NOMO-1 (cell line): ENCODE data around the gene CWH43.
"Not testable (repeated sequence)": the region's sequence is repeated elsewhere in the genome, so short reads cannot be mapped to it uniquely, and the experiment has no call there.

Experiments used
- DNase-seq, 2 experiments: peaks; one replicate each; lab custom pipeline; 2025; ENCODE audit not compliant: unreplicated experiment in 2 of 2; lab: John Stamatoyannopoulos, UW

CWH43 gene

DNA sequence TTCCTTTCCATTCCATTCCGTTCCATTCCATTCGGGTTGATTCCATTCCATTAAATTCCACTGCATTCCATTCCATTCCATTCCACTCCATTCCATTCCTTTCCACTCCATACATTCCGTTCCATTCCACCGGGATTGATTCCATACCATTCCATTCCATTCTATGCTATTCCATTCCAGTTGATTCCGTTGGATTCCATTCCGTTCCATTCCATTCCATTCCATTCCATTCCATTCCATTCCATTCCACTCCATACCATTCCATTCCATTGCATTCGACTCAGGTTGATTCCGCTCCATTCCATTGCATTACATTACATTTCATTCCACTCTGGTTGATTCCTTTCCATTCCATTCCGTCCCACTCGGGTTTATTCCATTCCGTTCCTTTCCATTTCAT is 110.1 kb downstream of the CWH43 start:
- not testable (repeated sequence) for DNase-seq

DNA sequence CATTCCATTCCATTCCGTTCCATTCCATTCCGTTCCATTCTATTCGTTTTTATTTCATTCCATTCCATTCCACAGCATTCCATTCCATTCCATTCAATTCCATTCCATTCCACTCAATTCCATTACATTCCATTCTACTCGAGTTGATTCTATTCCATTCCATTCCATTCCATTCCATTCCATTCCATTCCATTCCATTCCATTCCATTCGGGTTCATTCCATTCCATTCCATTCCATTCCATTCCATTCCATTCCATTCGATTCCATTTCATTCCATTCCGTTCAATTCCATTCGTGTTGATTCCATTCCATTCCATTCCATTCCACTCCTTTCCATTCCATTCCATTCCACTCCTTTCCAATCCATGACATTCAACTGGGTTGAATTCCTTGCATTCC is 110.6 kb downstream of the CWH43 start:
- not testable (repeated sequence) for DNase-seq

DNA sequence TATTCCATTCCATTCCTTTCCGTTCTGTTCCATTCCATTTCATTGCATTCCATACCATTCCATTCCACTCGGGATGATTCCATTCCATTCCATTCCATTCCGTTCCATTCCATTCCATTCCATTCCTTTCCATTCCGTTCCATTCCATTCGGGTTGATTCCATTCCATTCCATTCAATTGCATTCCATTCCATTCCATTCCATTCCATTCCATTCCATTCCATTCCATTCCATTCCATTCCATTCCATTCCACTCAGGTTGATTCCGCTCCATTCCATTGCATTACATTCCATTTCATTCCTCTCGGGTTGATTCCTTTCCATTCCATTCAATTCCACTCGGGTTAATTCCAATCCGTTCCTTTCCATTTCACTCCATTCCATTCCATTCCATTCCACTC is 111.0 kb downstream of the CWH43 start:
- DNase-seq = not testable (repeated sequence)

DNA sequence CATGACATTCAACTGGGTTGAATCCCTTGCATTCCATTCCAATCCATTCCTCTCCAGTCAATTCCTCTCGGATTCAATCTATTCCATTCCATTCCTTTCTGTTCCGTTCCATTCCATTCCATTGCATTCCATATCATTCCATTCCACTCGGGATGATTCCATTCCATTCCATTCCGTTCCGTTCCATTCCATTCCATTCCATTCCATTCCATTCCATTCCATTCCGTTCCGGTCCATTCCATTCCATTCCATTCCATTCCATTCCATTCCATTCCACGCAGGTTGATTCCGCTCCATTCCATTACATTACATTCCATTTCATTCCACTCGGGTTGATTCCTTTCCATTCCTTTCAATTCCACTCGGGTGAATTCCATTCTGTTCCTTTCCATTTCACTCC is 111.4 kb downstream of the CWH43 start:
- DNase-seq = not testable (repeated sequence)

DNA sequence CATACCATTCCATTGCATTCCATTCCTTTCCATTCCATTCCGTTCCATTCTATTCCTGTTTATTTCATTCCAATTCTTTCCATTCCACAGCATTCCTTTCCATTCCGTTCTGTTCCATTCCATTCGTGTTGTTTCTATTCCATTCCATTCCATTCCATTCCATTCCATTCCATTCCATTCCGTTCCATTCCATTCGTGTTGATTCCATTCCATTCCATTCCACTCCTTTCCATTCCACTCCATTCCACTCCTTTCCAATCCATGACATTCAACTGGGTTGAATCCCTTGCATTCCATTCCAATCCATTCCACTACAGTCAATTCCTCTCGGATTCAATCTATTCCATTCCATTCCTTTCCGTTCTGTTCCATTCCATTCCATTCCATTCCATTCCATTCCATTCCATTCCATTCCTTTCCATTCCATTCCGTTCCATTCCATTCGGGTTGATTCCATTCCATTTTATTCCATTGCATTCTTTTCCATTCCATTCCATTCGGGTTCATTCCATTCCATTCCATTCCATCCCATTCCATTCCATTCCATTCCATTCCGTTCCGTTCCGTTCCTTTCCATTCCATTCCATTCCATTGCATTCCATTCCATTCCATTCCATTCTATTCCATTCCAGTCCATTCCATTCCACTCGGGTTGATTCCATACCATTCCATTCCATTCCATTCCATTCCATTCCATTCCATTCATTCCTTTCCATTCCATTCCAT is 112.1 kb downstream of the CWH43 start:
- DNase-seq = not testable (repeated sequence)

DNA sequence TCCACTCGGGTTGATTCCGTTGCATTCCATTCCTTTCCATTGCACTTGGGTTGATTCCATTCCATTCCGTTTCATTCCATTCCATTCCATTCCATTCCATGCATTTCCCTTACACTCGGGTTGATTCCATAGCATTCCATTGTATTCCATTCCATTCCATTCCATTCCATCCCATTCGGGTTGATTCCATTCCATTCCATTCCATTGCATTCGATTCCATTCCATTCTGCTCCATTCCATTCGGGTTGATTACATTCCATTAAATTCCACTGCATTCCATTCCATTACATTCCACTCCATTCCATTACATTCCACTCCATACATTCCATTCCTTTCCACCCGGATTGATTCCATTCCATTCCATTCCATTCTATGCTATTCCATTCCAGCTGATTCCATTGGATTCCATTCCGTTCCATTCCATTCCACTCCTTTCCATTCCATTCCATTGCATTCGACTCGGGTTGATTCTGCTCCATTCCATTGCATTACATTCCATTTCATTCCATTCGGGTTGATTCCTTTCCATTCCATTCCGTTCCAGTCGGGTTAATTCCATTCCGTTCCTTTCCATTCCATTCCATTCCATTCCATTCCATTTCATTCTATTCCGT is 113.9 kb downstream of the CWH43 start:
- DNase-seq = not testable (repeated sequence)

DNA sequence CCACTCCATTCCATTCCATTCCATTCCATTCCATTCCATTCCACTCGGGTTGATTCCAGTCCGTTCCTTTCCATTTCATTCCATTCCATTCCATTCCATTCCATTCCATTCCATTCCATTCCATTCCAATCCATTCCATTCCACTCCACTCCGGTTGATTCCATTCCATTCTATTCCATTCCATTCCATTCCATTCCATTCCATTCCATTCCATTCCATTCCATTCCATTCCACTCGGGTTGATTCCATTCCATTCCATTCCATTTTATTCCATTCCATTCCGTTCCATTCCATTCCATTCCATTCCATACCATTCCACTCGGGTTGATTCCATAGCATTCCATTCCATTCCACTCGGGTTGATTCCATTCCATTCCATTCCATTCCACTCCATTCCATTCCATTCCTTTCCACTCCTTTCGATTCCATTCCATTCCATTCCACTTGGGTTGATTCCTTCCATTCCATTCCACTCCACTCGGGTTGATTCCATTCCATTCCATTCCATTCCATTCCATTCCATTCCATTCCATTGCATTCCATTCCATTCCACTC is 116.3 kb downstream of the CWH43 start:
- DNase-seq = not testable (repeated sequence)

DNA sequence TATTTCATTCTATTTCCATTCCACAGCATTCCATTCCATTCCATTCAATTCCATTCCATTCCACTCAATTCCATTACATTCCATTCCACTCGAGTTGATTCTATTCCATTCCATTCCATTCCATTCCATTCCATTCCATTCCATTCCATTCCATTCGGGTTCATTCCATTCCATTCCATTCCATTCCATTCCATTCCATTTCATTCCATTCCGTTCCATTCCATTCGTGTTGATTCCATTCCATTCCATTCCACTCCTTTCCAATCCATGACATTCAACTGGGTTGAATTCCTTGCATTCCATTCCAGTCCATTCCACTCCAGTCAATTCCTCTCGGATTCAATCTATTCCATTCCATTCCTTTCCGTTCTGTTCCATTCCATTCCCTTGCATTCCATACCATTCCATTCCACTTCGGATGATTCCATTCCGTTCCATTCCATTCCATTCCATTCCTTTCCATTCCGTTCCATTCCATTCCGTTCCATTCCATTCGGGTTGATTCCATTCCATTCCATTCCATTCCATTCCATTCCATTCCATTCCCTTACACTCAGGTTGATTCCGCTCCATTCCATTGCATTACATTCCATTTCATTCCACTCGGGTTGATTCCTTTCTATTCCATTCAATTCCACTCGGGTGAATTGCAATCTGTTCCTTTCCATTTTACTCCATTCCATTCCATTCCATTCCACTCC is 117.5 kb downstream of the CWH43 start:
- not testable (repeated sequence) for DNase-seq

DNA sequence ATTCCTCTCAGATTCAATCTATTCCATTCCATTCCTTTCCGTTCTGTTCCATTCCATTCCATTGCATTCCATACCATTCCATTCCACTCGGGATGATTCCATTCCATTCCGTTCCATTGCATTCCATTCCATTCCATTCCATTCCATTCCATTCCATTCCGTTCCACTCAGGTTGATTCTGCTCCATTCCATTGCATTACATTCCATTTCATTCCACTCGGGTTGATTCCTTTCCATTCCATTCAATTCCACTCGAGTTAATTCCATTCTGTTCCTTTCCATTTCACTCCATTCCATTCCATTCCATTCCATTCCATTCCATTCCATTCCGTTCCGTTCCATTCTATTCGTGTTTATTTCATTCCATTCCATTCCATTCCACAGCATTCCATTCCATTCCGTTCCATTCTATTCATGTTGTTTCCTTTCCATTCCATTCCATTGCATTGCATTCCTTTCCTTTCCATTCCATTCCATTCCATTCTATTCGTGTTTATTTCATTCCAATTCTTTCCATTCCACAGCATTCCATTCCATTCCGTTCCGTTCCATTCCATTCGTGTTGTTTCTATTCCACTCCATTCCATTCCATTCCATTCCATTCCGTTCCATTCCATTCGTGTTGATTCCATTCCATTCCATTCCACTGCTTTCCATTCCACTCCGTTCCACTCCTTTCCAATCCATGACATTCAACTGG is 118.3 kb downstream of the CWH43 start:
- DNase-seq = not testable (repeated sequence)

DNA sequence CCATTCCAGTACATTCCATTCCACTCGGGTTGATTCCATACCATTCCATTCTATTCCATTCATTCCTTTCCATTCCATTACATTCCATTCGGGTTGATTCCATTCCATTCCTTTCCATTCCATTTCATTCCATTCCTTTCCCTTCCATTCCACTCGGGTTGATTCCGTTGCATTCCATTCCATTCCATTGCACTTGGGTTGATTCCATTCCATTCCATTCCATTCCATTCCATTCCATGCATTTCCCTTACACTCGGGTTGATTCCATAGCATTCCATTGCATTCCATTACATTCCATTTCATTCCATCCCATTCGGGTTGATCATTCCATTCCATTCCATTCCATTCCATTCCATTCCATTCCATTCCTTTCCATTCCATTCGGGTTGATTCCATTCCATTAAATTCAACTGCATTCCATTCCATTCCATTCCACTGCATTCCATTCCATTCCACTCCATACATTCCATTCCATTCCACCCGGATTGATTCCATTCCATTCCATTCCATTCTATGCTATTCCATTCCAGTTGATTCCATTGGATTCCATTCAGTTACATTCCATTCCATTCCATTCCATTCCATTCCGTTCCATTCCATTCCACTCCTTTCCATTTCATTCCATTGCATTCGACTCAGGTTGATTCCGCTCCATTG is 119.3 kb downstream of the CWH43 start:
- not testable (repeated sequence) for DNase-seq

DNA sequence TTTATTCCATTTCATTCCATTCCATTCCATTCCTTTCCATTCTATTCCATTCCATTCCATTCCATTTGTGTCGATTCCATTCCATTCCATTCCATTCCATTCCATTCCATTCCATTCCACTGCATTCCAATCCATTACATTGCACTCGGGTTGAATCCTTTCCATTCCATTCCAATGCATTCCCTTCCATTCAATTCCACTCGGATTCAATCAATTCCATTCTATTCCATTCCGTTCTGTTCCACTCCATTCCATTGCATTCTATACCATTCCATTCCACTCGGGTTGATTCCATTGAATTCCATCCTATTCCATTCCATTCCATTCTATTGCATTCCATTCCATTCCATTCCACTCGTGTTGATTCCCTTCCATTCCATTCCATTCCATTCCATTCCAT is 121.2 kb downstream of the CWH43 start:
- DNase-seq = not testable (repeated sequence)

DNA sequence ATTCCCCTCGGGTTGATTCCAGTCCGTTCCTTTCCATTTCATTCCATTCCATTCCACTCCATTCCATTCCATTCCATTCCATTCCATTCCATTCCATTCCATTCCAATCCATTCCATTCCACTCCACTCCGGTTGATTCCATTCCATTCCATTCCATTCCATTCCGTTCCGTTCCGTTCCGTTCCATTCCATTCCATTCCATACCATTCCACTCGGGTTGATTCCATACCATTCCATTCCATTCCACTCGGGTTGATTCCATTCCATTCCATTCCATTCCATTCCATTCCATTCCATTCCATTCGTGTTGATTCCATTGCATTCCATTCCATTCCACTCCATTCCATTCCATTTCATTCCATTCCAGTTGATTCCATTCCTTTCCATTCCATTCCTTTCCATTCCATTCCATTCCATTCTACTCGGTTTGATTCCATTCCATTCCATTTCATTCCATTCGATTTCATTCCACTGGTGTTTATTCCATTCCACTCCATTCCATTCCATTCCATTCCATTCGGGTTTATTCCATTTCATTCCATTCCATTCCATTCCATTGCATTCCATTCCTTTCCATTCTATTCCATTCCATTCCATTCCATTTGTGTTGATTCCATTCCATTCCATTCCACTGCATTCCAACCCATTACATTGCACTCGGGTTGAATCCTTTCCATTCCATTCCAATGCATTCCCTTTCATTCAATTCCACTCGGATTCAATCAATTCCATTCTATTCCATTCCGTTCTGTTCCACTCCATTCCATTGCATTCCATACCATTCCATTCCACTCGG is 122.3 kb downstream of the CWH43 start:
- not testable (repeated sequence) for DNase-seq

DNA sequence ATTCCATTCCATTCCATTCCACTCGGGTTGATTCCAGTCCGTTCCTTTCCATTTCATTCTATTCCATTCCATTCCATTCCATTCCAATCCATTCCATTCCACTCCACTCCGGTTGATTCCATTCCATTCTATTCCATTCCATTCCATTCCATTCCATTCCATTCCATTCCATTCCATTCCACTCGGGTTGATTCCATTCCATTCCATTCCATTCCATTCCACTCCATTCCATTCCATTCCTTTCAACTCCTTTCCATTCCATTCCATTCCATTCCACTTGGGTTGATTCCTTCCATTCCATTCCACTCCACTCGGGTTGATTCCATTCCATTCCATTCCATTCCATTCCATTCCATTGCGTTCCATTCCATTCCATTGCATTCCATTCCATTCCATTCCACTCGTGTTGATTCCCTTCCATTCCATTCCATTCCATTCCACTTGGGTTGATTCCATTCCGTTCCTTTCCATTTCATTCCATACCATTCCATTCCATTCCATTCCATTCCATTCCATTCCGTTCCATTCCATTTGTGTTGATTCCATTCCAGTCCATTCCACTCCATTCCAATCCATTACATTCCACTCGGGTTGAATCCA is 123.6 kb downstream of the CWH43 start:
- DNase-seq = not testable (repeated sequence)

DNA sequence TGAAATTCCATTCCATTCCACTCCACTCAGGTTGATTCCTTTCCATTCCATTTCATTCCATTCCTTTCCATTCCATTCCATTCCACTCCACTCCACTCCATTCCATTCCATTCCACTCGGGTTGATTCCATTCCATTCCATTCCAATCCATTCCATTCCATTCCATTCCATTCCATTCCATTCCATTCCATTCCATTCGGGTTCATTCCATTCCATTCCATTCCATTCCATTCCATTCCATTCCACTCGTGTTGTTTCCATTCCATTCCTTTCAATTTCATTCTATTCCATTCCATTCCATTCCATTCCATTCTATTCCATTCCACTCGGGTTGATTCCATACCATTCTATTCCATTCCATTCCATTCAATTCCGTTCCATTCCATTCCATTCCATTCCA is 124.5 kb downstream of the CWH43 start:
- DNase-seq = not testable (repeated sequence)
